Cerebellar nuclear complex (tissue), 1 donor: ENCODE data around the gene TLL1.

Experiments
- DNase-seq, 2 experiments: peaks; one replicate each; lab custom pipeline; 2025; lab: John Stamatoyannopoulos, UW

The TLL1 gene

GRCh38 chr4:165894159-165894558, 21.1 kb downstream of the TLL1 start:
- DNase-seq: no peak

GRCh38 chr4:165905405-165906027, 32.5 kb downstream of the TLL1 start:
- peak in 1 of 2 experiments; percentile 39 for DNase-seq

DNA sequence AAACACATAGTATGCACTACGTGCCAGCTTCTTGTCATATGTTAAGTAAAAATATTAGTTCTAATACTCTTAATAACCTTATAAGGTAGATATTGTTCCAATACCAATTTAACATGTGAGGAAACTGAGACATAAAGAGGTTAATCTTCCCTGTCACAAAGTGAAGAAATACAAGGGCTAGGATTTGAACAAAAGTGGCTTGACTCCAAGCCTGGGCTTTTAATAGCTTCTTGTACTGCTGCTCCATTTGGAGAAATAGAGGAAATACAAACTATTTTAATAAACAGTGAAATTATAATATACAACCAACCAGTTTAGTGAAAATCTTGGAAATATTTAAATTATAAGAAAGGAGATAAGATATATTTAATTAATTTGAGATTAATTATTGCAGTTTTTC, 33.2 kb downstream of the TLL1 start:
- DNase-seq: peak in 1 of 2 experiments; percentile 6

- no peak for DNase-seq
These were observed 36.9 kb downstream of the TLL1 start for GRCh38 chr4:165909947-165910346.

- no peak for DNase-seq
These were observed 42.2 kb downstream of the TLL1 start for GRCh38 chr4:165915215-165915614.

DNA sequence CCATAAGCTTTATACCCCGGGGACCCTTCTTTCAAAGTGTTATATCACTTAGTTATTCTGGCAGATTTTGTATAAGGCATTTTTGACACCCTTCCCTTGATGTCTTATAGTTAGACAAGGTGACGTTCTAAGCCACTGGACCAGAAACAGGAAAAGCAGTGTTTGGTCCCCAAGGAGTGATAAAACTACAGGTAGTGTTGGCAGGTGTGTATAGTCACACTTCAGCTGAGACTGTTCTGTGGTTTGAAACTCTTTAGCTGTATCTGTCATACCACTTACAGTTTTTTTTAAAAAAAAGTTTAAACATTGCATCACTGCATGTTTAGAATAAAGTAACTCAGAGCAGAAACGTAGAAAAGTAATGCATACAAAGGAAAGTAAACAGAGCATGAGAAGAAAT, 48.5 kb downstream of the TLL1 start:
- no peak for DNase-seq

DNA sequence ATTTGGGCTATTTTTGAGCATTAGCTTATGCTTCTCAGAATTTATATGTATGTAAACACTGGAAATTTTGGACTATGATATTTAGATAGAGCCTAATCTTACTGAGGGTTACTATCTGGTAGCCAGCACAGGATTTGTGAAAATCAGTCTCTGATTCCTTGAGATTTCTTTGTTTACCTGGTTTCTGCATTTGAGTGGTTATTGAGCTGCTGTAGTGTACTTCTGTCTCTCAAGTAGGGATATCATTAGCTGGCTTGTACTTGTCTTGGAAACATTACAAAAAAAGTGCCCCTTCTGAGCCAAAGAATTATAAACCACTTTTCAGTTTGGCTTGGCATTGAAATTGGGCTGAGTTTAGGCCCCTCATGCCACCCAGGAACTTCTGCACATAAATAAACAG, 49.7 kb downstream of the TLL1 start:
- no peak for DNase-seq

DNA sequence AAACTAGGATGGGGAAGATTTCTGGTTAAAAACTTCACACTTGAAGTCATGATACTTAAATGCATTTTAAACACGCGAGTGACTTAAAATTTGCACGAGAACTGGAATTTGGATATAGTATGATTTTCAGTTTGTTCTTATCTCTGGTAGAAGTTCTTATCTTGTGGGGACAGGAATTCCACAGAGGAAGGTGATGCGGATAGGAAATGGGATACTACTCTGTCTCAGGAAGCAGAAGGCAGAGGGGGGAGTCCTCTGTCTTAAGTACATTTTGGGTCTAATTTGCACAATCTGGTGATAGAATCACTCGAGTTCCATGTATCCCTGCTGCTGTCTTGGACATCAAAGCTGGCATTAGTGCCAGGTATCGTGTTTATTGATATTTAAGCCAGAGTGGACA, 53.3 kb downstream of the TLL1 start:
- no peak for DNase-seq

DNA sequence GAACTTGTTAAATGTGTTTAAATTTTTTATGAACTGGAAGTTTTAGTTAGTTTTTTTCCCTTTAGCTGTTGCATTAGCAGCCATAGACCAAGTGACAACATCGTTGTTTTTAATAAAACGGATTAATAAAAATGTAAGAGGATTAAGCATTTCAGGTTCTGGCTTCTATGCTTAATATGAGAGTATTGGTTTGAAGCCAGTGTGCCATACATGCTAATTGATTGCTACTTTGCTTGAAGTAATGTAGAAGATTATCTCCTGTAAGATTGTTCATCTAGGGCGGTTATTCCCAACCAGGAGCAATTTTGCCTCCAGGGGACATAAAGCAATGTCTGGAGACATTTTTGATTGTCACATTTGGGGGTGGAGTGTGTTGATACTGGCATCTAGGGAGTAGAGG, 54.3 kb downstream of the TLL1 start:
- no peak for DNase-seq

- DNase-seq: no peak
These were observed 54.8 kb downstream of the TLL1 start for GRCh38 chr4:165927815-165928214.

GRCh38 chr4:165928601-165929000, 55.6 kb downstream of the TLL1 start:
- DNase-seq: no peak

- no peak for DNase-seq
These were observed 56.6 kb downstream of the TLL1 start for GRCh38 chr4:165929662-165930061.

DNA sequence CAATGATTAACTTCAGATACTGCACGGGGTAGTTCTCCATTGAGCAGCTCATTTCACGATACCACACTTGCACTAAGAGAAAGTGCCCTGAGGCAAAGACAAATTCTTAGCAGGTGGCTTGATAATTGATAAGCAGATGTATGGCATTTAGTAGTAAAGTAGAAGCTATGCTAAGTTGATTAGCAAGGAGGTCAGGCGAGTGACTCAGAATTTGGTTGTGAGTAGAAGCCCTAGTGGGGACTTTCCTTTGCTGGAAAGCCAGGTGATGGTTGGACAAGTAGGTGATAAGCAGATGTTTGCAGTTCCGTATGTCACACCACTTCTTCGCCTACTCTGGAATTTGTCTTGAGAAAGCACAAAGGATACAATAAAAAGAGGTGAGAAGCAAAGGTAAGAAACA, 58.7 kb downstream of the TLL1 start:
- no peak for DNase-seq

GRCh38 chr4:165944900-165945299, 71.9 kb downstream of the TLL1 start:
- no peak for DNase-seq

- DNase-seq: peak in 1 of 2 experiments; percentile 5
These were observed 73.0 kb downstream of the TLL1 start for GRCh38 chr4:165945991-165946390.

DNA sequence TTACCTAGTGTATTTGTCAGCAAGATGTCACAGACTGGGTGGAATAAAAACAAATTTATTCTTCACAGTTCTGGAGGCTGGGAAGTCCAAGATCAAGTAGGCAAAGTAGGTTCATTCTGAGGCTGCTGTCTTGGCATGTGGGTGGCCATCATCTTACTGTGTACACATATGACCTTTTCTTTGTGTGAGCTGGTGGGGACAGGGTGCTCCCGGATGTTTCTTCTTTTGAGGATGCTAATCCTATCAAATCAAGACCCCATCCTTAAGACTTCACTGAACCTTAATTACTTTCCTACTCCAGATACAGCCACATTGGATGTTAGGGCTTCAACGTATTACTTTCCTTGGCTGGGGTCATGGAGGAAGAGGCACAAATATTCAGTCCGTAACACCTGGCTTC, 74.0 kb downstream of the TLL1 start:
- DNase-seq: no peak

DNA sequence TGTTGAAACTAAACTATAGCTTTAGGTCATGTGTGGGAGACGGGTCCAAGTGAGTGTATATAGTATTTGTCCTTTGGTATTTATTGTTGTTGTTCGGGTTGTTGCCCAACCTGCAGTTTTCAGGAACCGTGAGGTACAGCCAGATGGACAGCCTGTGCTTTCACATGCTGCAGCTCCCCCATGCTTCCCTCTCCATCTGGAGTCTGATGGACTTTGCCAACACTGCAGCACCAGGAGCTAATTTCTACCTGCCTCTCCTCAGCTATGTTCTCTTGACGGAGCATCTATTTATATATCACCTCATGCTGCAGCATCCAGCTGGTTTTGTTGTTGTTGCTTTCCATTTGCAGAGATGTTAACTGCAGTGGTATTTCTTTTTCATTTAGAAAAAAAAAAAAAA, 80.1 kb downstream of the TLL1 start:
- peak; percentile 94 to 99 for DNase-seq

DNA sequence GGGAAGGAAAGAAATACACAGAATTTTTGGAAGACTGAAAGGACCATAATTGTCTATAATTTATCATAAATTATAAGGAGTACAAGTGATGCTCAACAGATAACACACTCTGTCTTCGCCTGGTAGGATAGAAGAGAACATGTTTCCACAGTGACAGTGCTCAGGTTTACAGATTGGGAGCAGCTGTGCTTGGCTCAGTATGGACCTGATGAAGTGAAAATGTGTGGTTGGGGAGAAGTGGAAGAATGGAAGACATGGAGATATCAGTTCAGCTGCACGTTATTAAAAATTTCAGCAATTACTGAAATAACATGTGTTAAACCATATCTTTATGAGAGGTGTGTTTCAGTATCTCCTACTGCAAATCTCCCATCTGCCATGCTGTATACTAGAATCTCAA, 90.6 kb downstream of the TLL1 start:
- no peak for DNase-seq

DNA sequence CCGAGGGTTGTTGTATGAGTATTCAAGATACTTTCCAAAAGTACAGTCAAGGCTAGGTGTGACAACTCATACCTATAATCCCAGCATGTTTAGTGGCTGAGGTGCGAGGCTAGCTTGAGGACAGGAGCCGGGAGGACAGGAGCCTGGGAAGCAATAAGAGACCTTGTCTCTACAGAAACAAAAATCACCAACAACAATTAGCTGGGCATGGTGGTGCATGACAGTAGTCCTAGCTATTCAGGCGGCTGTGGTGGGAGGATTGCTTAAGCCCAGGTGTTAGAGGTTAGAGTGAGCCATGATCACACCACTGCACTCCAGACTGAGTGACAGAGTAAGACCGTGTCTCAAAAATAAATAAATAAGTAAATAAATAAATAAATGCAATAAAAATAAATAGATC, 91.6 kb downstream of the TLL1 start:
- DNase-seq: no peak

- DNase-seq: no peak
These were observed 92.5 kb downstream of the TLL1 start for GRCh38 chr4:165965503-165965902.

DNA sequence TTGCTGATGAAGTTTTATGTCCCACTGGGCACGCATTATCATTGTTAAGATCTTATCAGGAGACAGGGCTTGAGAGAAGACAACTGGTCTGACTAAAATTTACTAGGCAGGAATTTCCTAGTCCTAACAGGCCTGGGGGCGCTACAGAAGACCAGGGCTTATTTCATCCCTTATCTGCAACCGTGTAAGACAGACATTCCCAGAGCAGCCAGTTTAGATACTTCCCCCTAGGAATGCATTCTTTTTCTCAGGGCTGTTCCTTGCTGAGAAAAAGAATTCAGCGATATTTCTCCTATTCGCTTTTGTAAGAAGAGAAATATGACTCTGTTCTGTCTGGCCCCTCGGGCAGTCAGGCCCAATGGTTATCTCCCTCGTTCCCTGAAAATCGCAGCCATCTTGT, 93.8 kb downstream of the TLL1 start:
- no peak for DNase-seq

GRCh38 chr4:165967486-165967885, 94.4 kb downstream of the TLL1 start:
- DNase-seq: no peak

DNA sequence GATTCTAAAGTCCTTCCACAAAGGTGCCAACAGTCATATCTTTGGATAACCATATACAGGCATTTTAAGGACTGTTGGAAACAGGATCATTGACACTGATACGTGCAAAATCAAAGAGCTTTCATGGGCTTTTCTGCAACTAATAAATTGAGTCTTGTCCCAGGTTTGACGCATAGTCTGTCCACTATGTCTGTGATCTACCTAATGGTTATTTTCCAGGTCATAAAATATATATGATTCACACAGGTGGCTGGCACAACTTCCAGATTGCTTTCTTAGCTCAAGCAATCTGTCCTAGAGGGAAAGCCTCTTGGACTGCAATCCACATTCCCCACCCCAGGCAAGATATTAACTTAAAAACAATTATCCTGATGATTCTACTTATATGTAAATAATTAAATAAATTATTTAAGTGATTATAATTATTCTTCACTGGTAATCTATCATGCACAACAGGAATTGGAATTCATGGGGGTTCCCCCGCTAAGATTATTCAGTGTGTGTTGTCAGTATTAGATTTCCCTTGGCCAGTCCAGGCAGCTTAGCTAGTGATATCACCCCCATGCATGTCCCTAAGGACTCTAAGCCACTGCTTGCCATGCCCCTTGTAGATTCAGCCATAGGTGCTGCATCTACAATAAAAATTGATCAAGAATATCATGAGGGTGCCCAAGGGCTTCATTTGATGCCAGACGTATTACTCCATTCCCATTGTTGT, 97.8 kb downstream of the TLL1 start:
- DNase-seq: no peak

- DNase-seq: no peak
These were observed 98.4 kb downstream of the TLL1 start for GRCh38 chr4:165971446-165971845.
